ENCODE measurements around the gene FBXL17. TPM values are rescaled to one million over a fixed set of nuclear protein-coding genes. Genes with fewer than 3 reads are reported as not detected.

The FBXL17 gene
- total RNA-seq (1 to 10 TPM; 6.4 to 6.9 TPM), polyA plus RNA-seq (8.2 TPM)

GRCh38 chr5:108381954-108382783, at the start of gene FBXL17:
TSS of gene FBXL17 (minus strand) at chr5:108382098.
- H3K4me1 ChIP-seq (ENCODE audit: insufficient read depth, low read length): peaks cover 31% of the 10 kb centered on the region
- Mint-ChIP-seq H3K4me1 (peaks cover 36 to 50% (median 38%) of the 10 kb centered on the region in 3 donors), H3K36me3 (peaks cover 2 to 10% (median 3%) of the 10 kb centered on the region in 3 donors), H3K9me3 (peaks cover 0 to 5% (median 2%) of the 10 kb centered on the region in 5 donors), H3K4me3 (peak within 1 kb of the TSS; percentile 86 to 98 (median 89)), H3K27me3 (peaks cover 0 to 1% of the 10 kb centered on the region in 2 donors), H3K27ac (peak within 1 kb of the TSS; percentile 93 to 99 (median 98))
- peak within 1 kb of the TSS; percentile 87 for H3K4me3 ChIP-seq (ENCODE audit: low read length)
- H3K27me3 ChIP-seq (ENCODE audit: insufficient read depth, low read length, poor library complexity, severe bottlenecking): no peaks in the 10 kb centered on the region
- peak within 1 kb of the TSS; percentile 96 for H3K27ac ChIP-seq (ENCODE audit: low read depth, low read length)
- peak; percentile 84 to 96 (median 92) for DNase-seq
- H3K9me3 ChIP-seq (ENCODE audit: low read length): no peaks in the 10 kb centered on the region
- ChIA-PET CTCF (interaction anchor here (0.7 to 2.0 kb wide), 3 partner anchors 15 to 1028 kb away, joined by 3 to 5 read pairs (median 3); partner anchors contain the start of gene PJA2), POLR2A (interaction anchor here (0.9 to 3.2 kb wide), 8 partner anchors 12 to 1307 kb away, joined by 3 to 37 read pairs (median 4); partner anchors contain the start of genes MAN2A1 and PJA2)
- no peaks in the 10 kb centered on the region for H3K36me3 ChIP-seq (ENCODE audit: insufficient read depth, low read length)

GRCh38 chr5:108430931-108431608, 49.2 kb upstream of the FBXL17 start:
- Histone ChIP-seq H3K36me3 (ENCODE audit: insufficient read depth, low read length) (no peaks in the 10 kb centered on the region), H3K27ac (ENCODE audit: low read depth, low read length) (no peak overlapping the region), H3K4me1 (ENCODE audit: insufficient read depth, low read length) (no peaks in the 10 kb centered on the region), H3K27me3 (ENCODE audit: insufficient read depth, low read length, poor library complexity, severe bottlenecking) (no peaks in the 10 kb centered on the region), H3K9me3 (ENCODE audit: low read length) (no peaks in the 10 kb centered on the region), H3K4me3 (ENCODE audit: low read length) (no peak overlapping the region)
- POLR2A ChIA-PET: no interaction called here
- Mint-ChIP-seq H3K27ac (peak overlapping the region in 1 of 8 donors; percentile 74), H3K9me3 (peaks cover 0 to 2% (median 0%) of the 10 kb centered on the region in 5 donors), H3K27me3 (peaks cover 2 to 36% of the 10 kb centered on the region in 2 donors), H3K36me3 (peaks cover 0 to 7% (median 2%) of the 10 kb centered on the region in 3 donors), H3K4me1 (no peaks in the 10 kb centered on the region), H3K4me3 (no peak overlapping the region)
- DNase-seq: no peak
- CTCF ChIA-PET: interaction anchor here (0.7 kb wide), 1 partner anchor 1056 kb away, joined by 3 read pairs; no protein-coding TSS in a partner anchor

GRCh38 chr5:108421713-108422112, 39.8 kb upstream of the FBXL17 start:
- Mint-ChIP-seq H3K4me3 (no peak overlapping the region), H3K36me3 (no peaks in the 10 kb centered on the region), H3K4me1 (no peaks in the 10 kb centered on the region), H3K27me3 (peaks cover 10 to 46% of the 10 kb centered on the region in 2 donors), H3K9me3 (peaks cover 0 to 4% (median 3%) of the 10 kb centered on the region in 5 donors), H3K27ac (no peak overlapping the region)
- Histone ChIP-seq H3K9me3 (ENCODE audit: low read length) (no peaks in the 10 kb centered on the region), H3K27ac (ENCODE audit: low read depth, low read length) (no peak overlapping the region), H3K36me3 (ENCODE audit: insufficient read depth, low read length) (no peaks in the 10 kb centered on the region), H3K4me1 (ENCODE audit: insufficient read depth, low read length) (no peaks in the 10 kb centered on the region), H3K27me3 (ENCODE audit: insufficient read depth, low read length, poor library complexity, severe bottlenecking) (no peaks in the 10 kb centered on the region), H3K4me3 (ENCODE audit: low read length) (no peak overlapping the region)
- CTCF ChIA-PET: no interaction called here
- POLR2A ChIA-PET: no interaction called here
- no peak for DNase-seq

GRCh38 chr5:108420755-108421154, 38.9 kb upstream of the FBXL17 start:
- CTCF ChIA-PET: no interaction called here
- H3K4me1 ChIP-seq (ENCODE audit: insufficient read depth, low read length): no peaks in the 10 kb centered on the region
- Mint-ChIP-seq H3K36me3 (no peaks in the 10 kb centered on the region), H3K4me3 (no peak overlapping the region), H3K9me3 (peaks cover 0 to 4% (median 3%) of the 10 kb centered on the region in 5 donors), H3K4me1 (no peaks in the 10 kb centered on the region), H3K27me3 (peaks cover 10 to 36% of the 10 kb centered on the region in 2 donors), H3K27ac (peak overlapping the region in 1 of 8 donors; percentile 0)
- no peaks in the 10 kb centered on the region for H3K9me3 ChIP-seq (ENCODE audit: low read length)
- no peak overlapping the region for H3K4me3 ChIP-seq (ENCODE audit: low read length)
- no peaks in the 10 kb centered on the region for H3K36me3 ChIP-seq (ENCODE audit: insufficient read depth, low read length)
- H3K27me3 ChIP-seq (ENCODE audit: insufficient read depth, low read length, poor library complexity, severe bottlenecking): no peaks in the 10 kb centered on the region
- no peak for DNase-seq
- no peak overlapping the region for H3K27ac ChIP-seq (ENCODE audit: low read depth, low read length)
- POLR2A ChIA-PET: no interaction called here

- POLR2A ChIA-PET: no interaction called here
- no peak overlapping the region for H3K27ac ChIP-seq (ENCODE audit: low read depth, low read length)
- H3K4me1 ChIP-seq (ENCODE audit: insufficient read depth, low read length): no peaks in the 10 kb centered on the region
- H3K4me3 Mint-ChIP-seq: no peak overlapping the region
- H3K36me3 ChIP-seq (ENCODE audit: insufficient read depth, low read length): no peaks in the 10 kb centered on the region
- H3K27me3 Mint-ChIP-seq: peaks cover 8 to 34% of the 10 kb centered on the region in 2 donors
- no peak for DNase-seq
- no peak overlapping the region for H3K4me3 ChIP-seq (ENCODE audit: low read length)
- no peaks in the 10 kb centered on the region for H3K9me3 ChIP-seq (ENCODE audit: low read length)
- CTCF ChIA-PET: no interaction called here
- no peak overlapping the region for H3K27ac Mint-ChIP-seq
- peaks cover 0 to 4% (median 3%) of the 10 kb centered on the region in 5 donors for H3K9me3 Mint-ChIP-seq
- H3K27me3 ChIP-seq (ENCODE audit: insufficient read depth, low read length, poor library complexity, severe bottlenecking): no peaks in the 10 kb centered on the region
- H3K36me3 Mint-ChIP-seq: no peaks in the 10 kb centered on the region
- H3K4me1 Mint-ChIP-seq: no peaks in the 10 kb centered on the region
Measured at GRCh38 chr5:108420158-108420557, 38.3 kb upstream of the FBXL17 start.

- H3K4me3 ChIP-seq (ENCODE audit: low read length): no peak overlapping the region
- H3K27ac ChIP-seq (ENCODE audit: low read depth, low read length): no peak overlapping the region
- Mint-ChIP-seq H3K36me3 (no peaks in the 10 kb centered on the region), H3K9me3 (peaks cover 0 to 4% (median 2%) of the 10 kb centered on the region in 5 donors), H3K27me3 (peaks cover 11 to 24% of the 10 kb centered on the region in 2 donors), H3K4me3 (no peak overlapping the region), H3K4me1 (no peaks in the 10 kb centered on the region), H3K27ac (no peak overlapping the region)
- H3K36me3 ChIP-seq (ENCODE audit: insufficient read depth, low read length): no peaks in the 10 kb centered on the region
- ChIA-PET POLR2A (no interaction called here), CTCF (no interaction called here)
- DNase-seq: no peak
- no peaks in the 10 kb centered on the region for H3K9me3 ChIP-seq (ENCODE audit: low read length)
- H3K27me3 ChIP-seq (ENCODE audit: insufficient read depth, low read length, poor library complexity, severe bottlenecking): no peaks in the 10 kb centered on the region
- H3K4me1 ChIP-seq (ENCODE audit: insufficient read depth, low read length): no peaks in the 10 kb centered on the region
Measured at GRCh38 chr5:108418197-108418596, 36.3 kb upstream of the FBXL17 start.

- no peaks in the 10 kb centered on the region for H3K4me1 ChIP-seq (ENCODE audit: insufficient read depth, low read length)
- no peak overlapping the region for H3K4me3 ChIP-seq (ENCODE audit: low read length)
- no peak for DNase-seq
- H3K36me3 ChIP-seq (ENCODE audit: insufficient read depth, low read length): no peaks in the 10 kb centered on the region
- no peaks in the 10 kb centered on the region for H3K27me3 ChIP-seq (ENCODE audit: insufficient read depth, low read length, poor library complexity, severe bottlenecking)
- H3K27me3 Mint-ChIP-seq: peaks cover 11 to 24% of the 10 kb centered on the region in 2 donors
- H3K36me3 Mint-ChIP-seq: no peaks in the 10 kb centered on the region
- no peak overlapping the region for H3K4me3 Mint-ChIP-seq
- no peaks in the 10 kb centered on the region for H3K4me1 Mint-ChIP-seq
- ChIA-PET CTCF (no interaction called here), POLR2A (no interaction called here)
- H3K27ac Mint-ChIP-seq: no peak overlapping the region
- no peaks in the 10 kb centered on the region for H3K9me3 ChIP-seq (ENCODE audit: low read length)
- peaks cover 0 to 3% (median 2%) of the 10 kb centered on the region in 5 donors for H3K9me3 Mint-ChIP-seq
- no peak overlapping the region for H3K27ac ChIP-seq (ENCODE audit: low read depth, low read length)
Measured at GRCh38 chr5:108417166-108417670, 35.3 kb upstream of the FBXL17 start.

GRCh38 chr5:108415726-108416125, 33.8 kb upstream of the FBXL17 start:
- CTCF ChIA-PET: no interaction called here
- Mint-ChIP-seq H3K4me3 (no peak overlapping the region), H3K9me3 (peaks cover 0 to 3% (median 2%) of the 10 kb centered on the region in 5 donors), H3K36me3 (no peaks in the 10 kb centered on the region), H3K4me1 (no peaks in the 10 kb centered on the region), H3K27me3 (peaks cover 11 to 24% of the 10 kb centered on the region in 2 donors), H3K27ac (no peak overlapping the region)
- POLR2A ChIA-PET: no interaction called here
- DNase-seq: no peak
- Histone ChIP-seq H3K4me3 (ENCODE audit: low read length) (no peak overlapping the region), H3K27me3 (ENCODE audit: insufficient read depth, low read length, poor library complexity, severe bottlenecking) (no peaks in the 10 kb centered on the region), H3K36me3 (ENCODE audit: insufficient read depth, low read length) (no peaks in the 10 kb centered on the region), H3K9me3 (ENCODE audit: low read length) (no peaks in the 10 kb centered on the region), H3K27ac (ENCODE audit: low read depth, low read length) (no peak overlapping the region), H3K4me1 (ENCODE audit: insufficient read depth, low read length) (no peaks in the 10 kb centered on the region)
